Psoas muscle (tissue), 7 donors: ENCODE data around the gene CDK11B. TPM values are rescaled to one million over a fixed set of nuclear protein-coding genes. Genes with fewer than 3 reads are reported as not detected.

Source experiments
- polyA plus RNA-seq, 3 donors: library from polyadenylated mRNA; stranded (reverse); fragments of 200-250 nt; gene quantifications; one replicate each; pipeline ENCODE4 v1.2.3, GENCODE V29; 2013
- total RNA-seq, 4 donors: library from RNA; stranded (reverse); fragmentation: NEBNext Ultra II Directional in 2 of 4; extraction: Animal tissue kit (Norgen Biotek cat#: 25700) in 2 of 4; gene quantifications; one replicate each; pipeline versions ENCODE4 v1.2.1 to v1.2.4, GENCODE V29; 2021 to 2023
- donor health status: healthy with polysubstance abuse.
- donor health status: DM: no; HTN: no; CAD: no; lungs with moderate emphysema.
- donor health status: Bipolar disorder and iron deficiency.
- donor health status: healthy.
- donor health status: DM: no; HTN: no; CAD: no.
- donor health status: DM: no; HTN: no; CAD: no.
- donor health status: DM: yes; HTN: yes; CAD: no.

Gene CDK11B
- total and polyA plus RNA-seq, 7 donors = 30.6 to 72.8 (median 42.1) TPM

Other genes starting within 250 kb of the CDK11B start
- gene ANKRD65, start 237.7 kb downstream of the CDK11B start, total RNA-seq = 1 to 10 TPM in 3 of 4 donors, under 1 TPM in 1; 0.77 to 5.4 (median 3.0) TPM
- gene ANKRD65, start 237.7 kb downstream of the CDK11B start, polyA plus RNA-seq = 1 to 10 TPM; 1.1 to 2.9 (median 1.6) TPM
- 10 to 100 TPM in 3 of 4 donors, 1 to 10 TPM in 1; 4.5 to 25.3 (median 13.8) TPM for gene VWA1, start 223.3 kb downstream of the CDK11B start, total RNA-seq
- gene VWA1, start 223.3 kb downstream of the CDK11B start, polyA plus RNA-seq = 1 to 10 TPM; 1.4 to 7.8 (median 4.1) TPM
- under 1 TPM; 0.47 to 0.99 (median 0.61) TPM for gene ATAD3C, start 209.3 kb downstream of the CDK11B start, total RNA-seq
- under 1 TPM; 0.12 to 0.61 (median 0.13) TPM for gene ATAD3C, start 209.3 kb downstream of the CDK11B start, polyA plus RNA-seq
- 10 to 100 TPM in 1 of 4 donors, 1 to 10 TPM in 3; 4.6 to 11.8 (median 9.0) TPM for gene ATAD3B, start 187.2 kb downstream of the CDK11B start, total RNA-seq
- gene ATAD3B, start 187.2 kb downstream of the CDK11B start, polyA plus RNA-seq = 10 to 100 TPM in 2 of 3 donors, 1 to 10 TPM in 1; 9.6 to 19.4 (median 12.3) TPM
- 10 to 100 TPM; 20.6 to 33.5 (median 24.1) TPM for gene ATAD3A, start 146.8 kb downstream of the CDK11B start, total RNA-seq
- 10 to 100 TPM; 35.6 to 48.6 (median 41.4) TPM for gene ATAD3A, start 146.8 kb downstream of the CDK11B start, polyA plus RNA-seq
- gene TMEM240, start 118.4 kb downstream of the CDK11B start, total RNA-seq = 1 to 10 TPM in 3 of 4 donors, under 1 TPM in 1; 0.88 to 1.4 (median 1.2) TPM
- 1 to 10 TPM in 1 of 3 donors, under 1 TPM in 2; 0.55 to 1.8 (median 0.98) TPM for gene TMEM240, start 118.4 kb downstream of the CDK11B start, polyA plus RNA-seq
- 100 to 1,000 TPM; 130 to 185 (median 167) TPM for gene SSU72, start 84.1 kb downstream of the CDK11B start, total RNA-seq
- 100 to 1,000 TPM; 137 to 207 (median 192) TPM for gene SSU72, start 84.1 kb downstream of the CDK11B start, polyA plus RNA-seq
- gene FNDC10, start 58.9 kb downstream of the CDK11B start, total RNA-seq = under 1 TPM in 3 of 4 donors, not detected in 1; 0.44 to 0.89 (median 0.82) TPM
- under 1 TPM; 0.15 to 0.96 (median 0.34) TPM for gene FNDC10, start 58.9 kb downstream of the CDK11B start, polyA plus RNA-seq
- 100 to 1,000 TPM in 1 of 4 donors, 10 to 100 TPM in 3; 66.5 to 106 (median 75.4) TPM for gene MIB2, start 43.5 kb downstream of the CDK11B start, total RNA-seq
- gene MIB2, start 43.5 kb downstream of the CDK11B start, polyA plus RNA-seq = 10 to 100 TPM; 41.8 to 80.5 (median 78.7) TPM
- 1 to 10 TPM in 1 of 4 donors, under 1 TPM in 2, not detected in 1; 0.32 to 1.8 (median 0.64) TPM for gene MMP23B, start 26.8 kb downstream of the CDK11B start, total RNA-seq
- under 1 TPM in 2 of 3 donors, not detected in 1; 0.25 to 0.29 TPM for gene MMP23B, start 26.8 kb downstream of the CDK11B start, polyA plus RNA-seq
- 10 to 100 TPM; 12.6 to 23.9 (median 14.9) TPM for gene SLC35E2B, start 33.8 kb upstream of the CDK11B start, total RNA-seq
- gene SLC35E2B, start 33.8 kb upstream of the CDK11B start, polyA plus RNA-seq = 10 to 100 TPM in 2 of 3 donors, 1 to 10 TPM in 1; 9.2 to 16.4 (median 11.5) TPM
- gene CDK11A, start 65.4 kb upstream of the CDK11B start, total RNA-seq = 10 to 100 TPM; 15.9 to 36.6 (median 22.5) TPM
- 10 to 100 TPM; 16.8 to 29.8 (median 17.4) TPM for gene CDK11A, start 65.4 kb upstream of the CDK11B start, polyA plus RNA-seq
- gene NADK, start 119.5 kb upstream of the CDK11B start, total RNA-seq = 10 to 100 TPM; 19.1 to 37.7 (median 28.7) TPM
- gene NADK, start 119.5 kb upstream of the CDK11B start, polyA plus RNA-seq = 10 to 100 TPM; 14.5 to 25.1 (median 22.5) TPM
- gene GNB1, start 232.1 kb upstream of the CDK11B start, total RNA-seq = 10 to 100 TPM; 68.0 to 90.3 (median 75.9) TPM
- gene GNB1, start 232.1 kb upstream of the CDK11B start, polyA plus RNA-seq = 100 to 1,000 TPM in 1 of 3 donors, 10 to 100 TPM in 2; 32.3 to 100 (median 58.4) TPM